Spleen (tissue), 7 donors: ENCODE measurements around the gene FAM210A.

Source experiments
- CTCF ChIP-seq, 11 experiments: fragments of 200-600 bp in 7 of 11; fragments of 450-650 bp in 4 of 11; sonication (generic) in 4 of 11; IDR thresholded peaks in 8 of 11; conservative IDR thresholded peaks in 3 of 11; 1 replicate in 7 of 11; 2 replicates in 4 of 11; pipeline versions ENCODE4 v1.4.0 to v1.8.0; 2016 to 2021; ENCODE audit warnings: antibody characterized with exemption in 11 of 11, inconsistent platforms in 4 of 11, mild to moderate bottlenecking in 1 of 11
- POLR2AphosphoS5 ChIP-seq, 3 donors: sonication (generic); formaldehyde crosslinking; IDR thresholded peaks; one replicate each; pipeline ENCODE4 v1.5.1; 2017; ENCODE audit warnings: antibody characterized with exemption in 3 of 3
- donor health status: DM: no; HTN: no; CAD: no; lungs with moderate emphysema.
- donor health status: DM: no; HTN: no; CAD: no.
- donor health status: DM: no; HTN: no; CAD: no.

- TF ChIP-seq CTCF (IDR thresholded peaks at IDR 0.05 in 8 of 11, conservative IDR thresholded peaks at IDR 0.05 in 3 of 11), result no peak
- TF ChIP-seq POLR2AphosphoS5 (IDR thresholded peaks at IDR 0.05), result no peak
Measured at GRCh38 chr18:13618760-13619438, 107.5 kb downstream of the FAM210A start.
